Measurements from ENCODE around the gene SLC22A23.

- TF ChIP-seq, protein P1, sequence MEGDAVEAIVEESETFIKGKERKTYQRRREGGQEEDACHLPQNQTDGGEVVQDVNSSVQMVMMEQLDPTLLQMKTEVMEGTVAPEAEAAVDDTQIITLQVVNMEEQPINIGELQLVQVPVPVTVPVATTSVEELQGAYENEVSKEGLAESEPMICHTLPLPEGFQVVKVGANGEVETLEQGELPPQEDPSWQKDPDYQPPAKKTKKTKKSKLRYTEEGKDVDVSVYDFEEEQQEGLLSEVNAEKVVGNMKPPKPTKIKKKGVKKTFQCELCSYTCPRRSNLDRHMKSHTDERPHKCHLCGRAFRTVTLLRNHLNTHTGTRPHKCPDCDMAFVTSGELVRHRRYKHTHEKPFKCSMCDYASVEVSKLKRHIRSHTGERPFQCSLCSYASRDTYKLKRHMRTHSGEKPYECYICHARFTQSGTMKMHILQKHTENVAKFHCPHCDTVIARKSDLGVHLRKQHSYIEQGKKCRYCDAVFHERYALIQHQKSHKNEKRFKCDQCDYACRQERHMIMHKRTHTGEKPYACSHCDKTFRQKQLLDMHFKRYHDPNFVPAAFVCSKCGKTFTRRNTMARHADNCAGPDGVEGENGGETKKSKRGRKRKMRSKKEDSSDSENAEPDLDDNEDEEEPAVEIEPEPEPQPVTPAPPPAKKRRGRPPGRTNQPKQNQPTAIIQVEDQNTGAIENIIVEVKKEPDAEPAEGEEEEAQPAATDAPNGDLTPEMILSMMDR (conservative IDR thresholded peaks at IDR 0.05; ENCODE audit: low read depth, low read length), result no peak
- TF ChIP-seq EZH2phosphoT487 (IDR thresholded peaks at IDR 0.05; ENCODE audit: borderline replicate concordance, low read length) (no peak), EZH2 (IDR thresholded peaks at IDR 0.05; ENCODE audit: low read length, unreplicated experiment) (no peak)
Observed at GRCh38 chr6:3412779-3413500, 43.9 kb downstream of the SLC22A23 start.

Data from PC-3 (cell line).